ENCODE data around the gene CCNJL.

The CCNJL gene

GRCh38 chr5:160211352-160211751, 101.0 kb downstream of the CCNJL start:
- no peak for DNase-seq

- no peak for DNase-seq
These were observed 101.8 kb downstream of the CCNJL start for GRCh38 chr5:160210606-160211005.

- no peak for DNase-seq
These were observed 102.4 kb downstream of the CCNJL start for GRCh38 chr5:160209917-160210316.

- DNase-seq = no peak
These were observed 105.3 kb downstream of the CCNJL start for GRCh38 chr5:160207061-160207460.
